CD4-positive, CD25-positive, alpha-beta regulatory T cell (primary cell): ENCODE results near the gene NEMP1. TPM values are rescaled to one million over a fixed set of nuclear protein-coding genes. Genes with fewer than 3 reads are reported as not detected.

Experiments
- ATAC-seq, 2 donors: fragments of 150-1000 bp; cut with Tn5 transposase; one replicate each; pipeline ENCODE4 v1.10.0; 2021; ENCODE audit warnings: low read depth in 2 of 2, moderate number of reproducible peaks in 2 of 2, moderate library complexity in 1 of 2
- DNase-seq, 3 donors: peaks; one replicate each; pipeline versions ENCODE4 v3.0.0 to v3.0.0-alpha.2; 2012 to 2022; ENCODE audit warnings: mixed read lengths in 1 of 3
- H3K27ac ChIP-seq: one replicate; pipeline ENCODE4 v1.7.0; 2013; ENCODE audit warnings: mild to moderate bottlenecking, low read length; ENCODE audit not compliant: insufficient read depth, poor library complexity, severe bottlenecking
- H3K27me3 ChIP-seq: one replicate; pipeline ENCODE4 v1.7.0; 2013; ENCODE audit warnings: low read length; ENCODE audit not compliant: control insufficient read depth, insufficient read depth
- H3K36me3 ChIP-seq: one replicate; pipeline ENCODE4 v1.7.0; 2013; ENCODE audit warnings: mild to moderate bottlenecking, low read length, moderate library complexity; ENCODE audit not compliant: control insufficient read depth, insufficient read depth
- H3K4me1 ChIP-seq: 2 replicates; pipeline ENCODE4 v1.7.0; 2013; ENCODE audit warnings: mild to moderate bottlenecking, low read length; ENCODE audit not compliant: insufficient read depth, control insufficient read depth, poor library complexity, severe bottlenecking
- H3K4me3 ChIP-seq: one replicate; pipeline ENCODE4 v1.7.0; 2013; ENCODE audit warnings: low read depth, mild to moderate bottlenecking, low read length, moderate library complexity
- H3K9me3 ChIP-seq, 2 experiments: 1 replicate in 1 of 2; 2 replicates in 1 of 2; pipeline ENCODE4 v1.7.0; 2013; ENCODE audit warnings: low read length in 2 of 2, mild to moderate bottlenecking in 1 of 2, moderate library complexity in 1 of 2; ENCODE audit not compliant: control insufficient read depth in 2 of 2
- H3K27ac Mint-ChIP-seq, 3 donors: one replicate each; pipeline ENCODE4 v1.8.0; 2020 to 2022; ENCODE audit warnings: mild to moderate bottlenecking in 3 of 3, mixed read lengths in 3 of 3, moderate library complexity in 2 of 3
- H3K27me3 Mint-ChIP-seq: one replicate; pipeline ENCODE4 v1.8.0; 2022; ENCODE audit warnings: mild to moderate bottlenecking, mixed read lengths
- H3K36me3 Mint-ChIP-seq: one replicate; pipeline ENCODE4 v1.8.0; 2020; ENCODE audit warnings: mixed read lengths
- H3K4me1 Mint-ChIP-seq, 4 donors: one replicate each; pipeline ENCODE4 v1.8.0; 2020 to 2022; ENCODE audit warnings: mixed read lengths in 4 of 4, mild to moderate bottlenecking in 1 of 4
- H3K4me3 Mint-ChIP-seq, 4 donors: one replicate each; pipeline ENCODE4 v1.8.0; 2020 to 2022; ENCODE audit warnings: mild to moderate bottlenecking in 4 of 4, mixed read lengths in 4 of 4, moderate library complexity in 3 of 4
- H3K9me3 Mint-ChIP-seq, 7 donors: one replicate each; pipeline ENCODE4 v1.8.0; 2020 to 2022; ENCODE audit warnings: mixed read lengths in 7 of 7, mild to moderate bottlenecking in 3 of 7, moderate library complexity in 2 of 7
- polyA plus RNA-seq, 4 donors: library from polyadenylated mRNA; unstranded; fragments of 300-500 nt; fragmentation: Illumina TruSeq; gene quantifications; one replicate each; pipeline ENCODE4 v1.2.3, GENCODE V29; 2021
- total RNA-seq: library from RNA; stranded (reverse); gene quantifications from one replicate; pipeline ENCODE4 v1.2.3, GENCODE V29; 2022

Gene NEMP1
- total and polyA plus RNA-seq, 5 donors from 2014 or later = 3.1 to 14.7 (median 5.4) TPM

DNA sequence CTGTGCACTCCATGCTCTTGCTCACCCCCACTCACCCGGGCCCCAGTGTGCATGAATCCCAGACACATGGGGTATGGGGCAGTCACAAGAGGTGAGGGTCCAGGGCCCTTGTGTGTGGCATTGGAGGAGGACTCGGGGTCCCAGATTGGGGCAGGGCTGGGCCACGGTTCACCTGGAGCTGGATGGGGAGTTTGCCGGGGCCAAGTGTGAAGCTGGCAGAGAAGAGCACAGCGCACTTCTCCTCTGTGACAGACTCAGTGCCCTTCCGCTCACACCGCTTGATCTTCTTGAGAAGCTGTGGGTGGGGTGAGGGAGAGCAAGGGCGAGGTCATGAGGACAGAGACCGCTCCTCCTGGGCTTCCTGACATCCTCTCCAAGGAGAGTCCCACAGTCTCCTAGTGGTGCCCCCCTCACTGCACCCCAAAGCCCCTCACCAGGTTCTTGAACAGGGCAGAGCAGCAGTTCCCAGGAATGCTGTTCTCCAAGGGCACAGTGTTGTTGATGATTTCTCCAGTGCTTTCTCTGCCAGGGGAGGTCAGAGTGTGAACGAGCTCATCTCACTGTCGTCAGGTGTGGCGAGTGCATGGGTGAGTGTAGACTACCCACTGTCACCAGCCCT lies 25.8 kb upstream of the NEMP1 start:
- H3K4me1 ChIP-seq = peaks cover 17% of the 10 kb centered on the region

DNA sequence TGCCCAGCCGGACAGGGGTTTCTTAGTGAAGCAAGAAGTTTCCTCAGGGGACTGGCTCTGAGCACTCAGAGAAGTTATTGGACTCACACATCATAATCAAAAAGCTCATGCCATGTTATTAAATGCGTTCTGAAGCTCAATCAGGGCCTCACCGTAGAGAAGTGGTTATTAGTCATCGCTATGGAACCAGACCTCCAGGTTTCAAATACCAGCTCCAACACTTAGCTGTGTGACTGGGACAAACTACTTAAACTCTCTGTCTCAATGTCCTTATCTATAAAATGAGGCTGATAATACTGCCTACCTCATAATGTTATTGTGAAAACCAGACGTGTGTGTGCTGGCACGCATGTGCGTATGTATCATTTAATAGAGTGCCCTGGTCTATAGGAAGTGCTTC lies 25.3 kb upstream of the NEMP1 start:
- DNase-seq = no peak
- Mint-ChIP-seq H3K9me3 (no peaks in the 10 kb centered on the region), H3K36me3 (peaks cover 32% of the 10 kb centered on the region), H3K27ac (no peak overlapping the region), H3K27me3 (no peaks in the 10 kb centered on the region), H3K4me1 (peaks cover 0 to 52% (median 20%) of the 10 kb centered on the region in 4 donors), H3K4me3 (no peak overlapping the region)
- H3K27me3 ChIP-seq = no peaks in the 10 kb centered on the region
- no peak for ATAC-seq
- no peaks in the 10 kb centered on the region for H3K9me3 ChIP-seq
- H3K27ac ChIP-seq = no peak overlapping the region
- H3K4me3 ChIP-seq = no peak overlapping the region
- peaks cover 14% of the 10 kb centered on the region for H3K4me1 ChIP-seq
- H3K36me3 ChIP-seq = peaks cover 73% of the 10 kb centered on the region

More for the DNA sequence above, 25.8 kb upstream of the NEMP1 start:
- ATAC-seq (no peak), DNase-seq (no peak)
- Histone ChIP-seq H3K27me3 (no peaks in the 10 kb centered on the region), H3K36me3 (peaks cover 68% of the 10 kb centered on the region), H3K9me3 (no peaks in the 10 kb centered on the region), H3K4me3 (no peak overlapping the region), H3K27ac (no peak overlapping the region)
- Mint-ChIP-seq H3K27ac (peak overlapping the region in 2 of 3 donors; percentile 69 to 94), H3K9me3 (no peaks in the 10 kb centered on the region), H3K4me1 (peaks cover 0 to 53% (median 22%) of the 10 kb centered on the region in 4 donors), H3K4me3 (no peak overlapping the region), H3K27me3 (no peaks in the 10 kb centered on the region), H3K36me3 (peaks cover 27% of the 10 kb centered on the region)

DNA sequence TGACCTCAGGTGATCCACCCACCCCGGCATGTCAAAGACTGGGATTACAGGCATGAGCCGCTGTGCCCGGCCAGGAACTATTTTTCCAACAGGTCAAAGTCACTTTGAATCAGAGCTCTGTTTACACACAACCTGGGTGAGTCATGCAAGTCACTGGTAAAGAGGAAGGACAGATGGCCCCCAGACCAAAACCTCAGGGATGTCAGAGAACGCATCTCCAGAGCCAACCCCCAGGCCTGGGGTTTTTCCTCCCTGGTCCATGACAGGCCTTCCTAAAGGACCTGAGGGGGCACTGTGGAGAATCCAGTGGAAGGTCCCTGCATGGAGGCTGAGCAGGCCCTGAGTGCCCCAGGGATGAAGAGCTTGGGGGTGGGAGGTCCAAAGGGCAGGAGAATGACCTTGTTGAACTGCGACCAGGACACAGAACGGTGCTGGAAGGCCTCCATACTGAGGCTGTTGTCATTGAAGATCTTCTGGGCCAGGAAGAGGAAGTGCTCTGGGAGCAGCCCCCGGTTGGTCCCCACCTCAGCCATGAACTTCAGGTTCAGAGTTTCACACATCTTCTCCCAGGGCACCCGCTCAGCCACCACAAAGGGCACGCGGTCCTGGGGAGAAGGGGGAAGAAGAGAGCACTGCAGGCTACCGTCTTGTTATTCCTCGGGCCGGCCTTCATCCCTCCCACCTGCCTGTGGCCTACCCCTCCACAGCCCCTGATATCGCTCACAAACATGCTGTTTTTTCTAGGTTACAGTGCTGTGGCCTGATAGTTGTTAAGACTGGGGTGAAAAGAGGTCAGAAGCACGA lies 23.5 kb upstream of the NEMP1 start:
- no peak overlapping the region for H3K4me3 Mint-ChIP-seq
- DNase-seq = no peak
- no peak overlapping the region for H3K4me3 ChIP-seq
- no peaks in the 10 kb centered on the region for H3K9me3 Mint-ChIP-seq
- H3K36me3 ChIP-seq = peaks cover 74% of the 10 kb centered on the region
- H3K27ac Mint-ChIP-seq = peak overlapping the region in 1 of 3 donors; percentile 41
- H3K27ac ChIP-seq = peak overlapping the region; percentile 19
- H3K27me3 ChIP-seq = no peaks in the 10 kb centered on the region
- no peak for ATAC-seq
- peaks cover 3 to 40% (median 9%) of the 10 kb centered on the region in 4 donors for H3K4me1 Mint-ChIP-seq
- H3K36me3 Mint-ChIP-seq = peaks cover 33% of the 10 kb centered on the region
- H3K9me3 ChIP-seq = no peaks in the 10 kb centered on the region
- H3K4me1 ChIP-seq = no peaks in the 10 kb centered on the region
- H3K27me3 Mint-ChIP-seq = no peaks in the 10 kb centered on the region

DNA sequence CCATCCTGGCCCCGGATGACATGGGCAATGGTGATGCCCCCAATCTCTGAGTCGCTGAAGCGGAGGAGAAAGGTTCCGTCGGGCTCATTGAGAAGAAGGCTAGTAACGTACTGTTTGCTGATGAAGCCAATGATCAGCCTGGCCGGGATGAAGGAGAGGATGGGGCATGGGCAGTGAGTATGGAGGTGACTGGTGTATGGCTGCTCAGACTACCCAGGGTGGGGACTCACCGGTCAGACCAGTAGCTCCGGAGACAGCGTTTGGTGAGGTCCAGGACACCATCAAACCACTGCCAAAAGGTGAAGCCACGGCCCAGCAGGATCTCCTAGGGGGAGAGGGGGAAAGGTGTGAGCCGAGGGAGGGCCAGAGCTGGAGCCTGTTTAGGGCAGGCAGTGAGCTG lies 21.2 kb upstream of the NEMP1 start:
- Mint-ChIP-seq H3K9me3 (no peaks in the 10 kb centered on the region), H3K27me3 (no peaks in the 10 kb centered on the region), H3K4me1 (peaks cover 4 to 36% (median 9%) of the 10 kb centered on the region in 4 donors), H3K36me3 (peaks cover 26% of the 10 kb centered on the region), H3K27ac (peak overlapping the region; percentile 41 to 78 (median 56)), H3K4me3 (no peak overlapping the region)
- Histone ChIP-seq H3K9me3 (no peaks in the 10 kb centered on the region), H3K4me3 (no peak overlapping the region), H3K36me3 (peaks cover 70% of the 10 kb centered on the region), H3K27me3 (no peaks in the 10 kb centered on the region), H3K4me1 (no peaks in the 10 kb centered on the region), H3K27ac (no peak overlapping the region)
- DNase-seq (no peak), ATAC-seq (no peak)

DNA sequence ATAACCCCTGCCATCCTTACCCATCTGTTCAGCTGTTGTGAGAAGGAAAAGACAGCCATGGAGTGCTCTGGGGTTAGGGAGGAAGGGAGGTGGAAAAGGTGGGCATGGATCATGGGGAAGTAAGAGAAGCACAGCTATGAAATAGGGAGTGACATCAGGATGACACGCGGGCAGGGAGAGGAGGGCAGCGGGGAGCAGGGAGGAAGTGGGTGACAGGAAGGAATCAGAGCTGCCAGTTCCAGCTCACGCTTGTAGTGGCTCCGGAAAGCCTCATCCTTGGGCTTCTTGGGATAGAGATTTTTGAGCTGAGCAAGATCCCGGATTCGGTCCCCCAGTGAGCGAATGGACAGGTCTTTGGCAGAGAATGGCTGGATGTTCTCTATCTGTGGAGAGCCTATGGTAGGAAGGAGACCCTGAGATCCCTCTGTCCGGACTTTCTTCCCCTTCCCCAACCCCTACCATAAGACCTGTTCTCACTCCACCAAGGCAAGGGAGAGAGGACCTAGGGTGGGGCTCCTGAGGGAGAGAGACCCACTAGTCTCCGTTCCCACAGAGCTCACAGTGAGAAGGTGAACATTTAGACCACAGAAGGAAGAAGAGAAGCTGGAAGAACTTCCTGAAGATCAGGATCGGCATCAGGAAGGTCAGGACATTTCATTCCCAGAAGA lies 20.6 kb upstream of the NEMP1 start:
- Histone ChIP-seq H3K9me3 (no peaks in the 10 kb centered on the region), H3K27me3 (no peaks in the 10 kb centered on the region), H3K4me3 (no peak overlapping the region), H3K27ac (no peak overlapping the region), H3K4me1 (peaks cover under 1% of the 10 kb centered on the region), H3K36me3 (peaks cover 64% of the 10 kb centered on the region)
- no peak for DNase-seq
- Mint-ChIP-seq H3K27ac (peak overlapping the region; percentile 20 to 78 (median 44)), H3K4me1 (peaks cover 4 to 41% (median 9%) of the 10 kb centered on the region in 4 donors), H3K27me3 (no peaks in the 10 kb centered on the region), H3K4me3 (no peak overlapping the region), H3K9me3 (no peaks in the 10 kb centered on the region), H3K36me3 (peaks cover 26% of the 10 kb centered on the region)
- no peak for ATAC-seq

DNA sequence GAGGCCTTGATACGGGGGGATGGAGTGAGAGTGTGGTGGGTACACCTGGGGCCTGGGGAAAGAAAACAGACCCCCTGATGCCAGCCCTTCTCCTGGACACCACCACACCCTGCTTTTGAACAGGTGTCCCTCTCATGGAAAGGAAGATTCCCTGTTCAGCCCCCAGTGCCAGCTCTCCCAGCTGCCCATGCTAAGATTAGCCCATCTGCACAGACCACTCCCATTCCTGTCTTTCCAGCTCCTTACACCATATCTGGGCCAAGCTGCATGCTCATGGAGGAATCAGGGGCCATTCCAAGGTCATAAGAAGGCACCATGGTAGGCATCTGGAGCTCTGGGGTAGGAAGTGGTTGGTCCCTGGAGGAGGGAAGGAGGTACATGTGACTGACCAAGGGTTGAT lies 20.0 kb upstream of the NEMP1 start:
- Histone ChIP-seq H3K27ac (no peak overlapping the region), H3K27me3 (no peaks in the 10 kb centered on the region), H3K4me1 (peaks cover 7% of the 10 kb centered on the region), H3K36me3 (peaks cover 59% of the 10 kb centered on the region), H3K4me3 (no peak overlapping the region), H3K9me3 (no peaks in the 10 kb centered on the region)
- DNase-seq = no peak
- Mint-ChIP-seq H3K36me3 (peaks cover 26% of the 10 kb centered on the region), H3K27me3 (no peaks in the 10 kb centered on the region), H3K9me3 (no peaks in the 10 kb centered on the region), H3K4me3 (no peak overlapping the region), H3K4me1 (peaks cover 4 to 43% (median 11%) of the 10 kb centered on the region in 4 donors), H3K27ac (peak overlapping the region in 2 of 3 donors; percentile 20 to 83)
- no peak for ATAC-seq

DNA sequence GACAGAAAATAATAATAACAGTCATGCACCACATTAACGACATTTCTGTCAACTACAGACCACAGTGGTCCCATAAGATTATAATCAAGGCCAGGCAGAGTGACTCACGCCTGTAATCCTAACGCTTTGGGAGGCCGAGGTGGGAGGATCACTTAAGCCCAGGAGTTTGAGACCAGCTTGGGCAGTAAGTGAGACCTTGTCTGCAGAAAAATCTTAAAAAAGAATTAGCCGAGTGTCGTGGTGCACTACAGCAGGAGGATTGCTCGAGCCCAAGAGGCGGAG lies 18.9 kb upstream of the NEMP1 start:
- Histone ChIP-seq H3K9me3 (no peaks in the 10 kb centered on the region), H3K27me3 (no peaks in the 10 kb centered on the region), H3K4me3 (no peak overlapping the region), H3K27ac (no peak overlapping the region), H3K36me3 (peaks cover 56% of the 10 kb centered on the region), H3K4me1 (peaks cover 18% of the 10 kb centered on the region)
- ATAC-seq (no peak), DNase-seq (no peak)
- peak overlapping the region in 2 of 3 donors; percentile 14 to 81 for H3K27ac Mint-ChIP-seq
- H3K4me3 Mint-ChIP-seq = no peak overlapping the region
- H3K4me1 Mint-ChIP-seq = peaks cover 4 to 53% (median 18%) of the 10 kb centered on the region in 4 donors
- no peaks in the 10 kb centered on the region for H3K27me3 Mint-ChIP-seq
- peaks cover 30% of the 10 kb centered on the region for H3K36me3 Mint-ChIP-seq
- no peaks in the 10 kb centered on the region for H3K9me3 Mint-ChIP-seq
